Heart right ventricle (tissue), 16 donors: Measurements from ENCODE around the gene TRIM37. TPM values are rescaled to one million over a fixed set of nuclear protein-coding genes. Genes with fewer than 3 reads are reported as not detected.

Source experiments
- ATAC-seq, 8 donors: fragments of 200-7000 bp; cut with Tn5 transposase; one replicate each; pipeline ENCODE4 v1.9.1; 2020; ENCODE audit warnings: mild to moderate bottlenecking in 8 of 8, moderate library complexity in 8 of 8, moderate number of reproducible peaks in 1 of 8
- DNase-seq, 2 donors: peaks; one replicate each; pipeline ENCODE4 v3.0.0-alpha.2; 2020
- H3K27ac ChIP-seq, 10 donors: fragments of 200-600 bp; sonication (generic) in 2 of 10; one replicate each; pipeline versions ENCODE4 v1.5.0 to v1.8.0; 2020 to 2022; ENCODE audit warnings: mild to moderate bottlenecking in 3 of 10
- H3K27me3 ChIP-seq, 7 donors: fragments of 200-600 bp; one replicate each; pipeline ENCODE4 v1.8.0; 2021 to 2022; ENCODE audit warnings: mild to moderate bottlenecking in 2 of 7
- H3K36me3 ChIP-seq, 9 donors: fragments of 200-600 bp; sonication (generic) in 1 of 9; one replicate each; pipeline versions ENCODE4 v1.5.0 to v1.8.0; 2020 to 2022; ENCODE audit warnings: mild to moderate bottlenecking in 2 of 9
- H3K4me1 ChIP-seq, 9 donors: fragments of 200-600 bp; sonication (generic) in 1 of 9; one replicate each; pipeline versions ENCODE4 v1.5.0 to v1.8.0; 2020 to 2022; ENCODE audit warnings: mild to moderate bottlenecking in 4 of 9
- H3K4me3 ChIP-seq, 10 donors: fragments of 200-600 bp; sonication (generic) in 2 of 10; one replicate each; pipeline versions ENCODE4 v1.5.0 to v1.8.0; 2020 to 2022; ENCODE audit warnings: mild to moderate bottlenecking in 7 of 10, moderate library complexity in 2 of 10
- H3K9me3 ChIP-seq, 11 donors: fragments of 200-600 bp in 10 of 11; sonication (generic) in 2 of 11; one replicate each; pipeline versions ENCODE4 v1.5.0 to v1.8.0; 2013 to 2022; ENCODE audit warnings: mild to moderate bottlenecking in 2 of 11, control low read depth in 1 of 11, moderate library complexity in 1 of 11
- CTCF ChIP-seq, 9 donors: fragments of 200-600 bp; sonication (generic) in 2 of 9; IDR thresholded peaks; one replicate each; pipeline versions ENCODE4 v1.5.0 to v1.8.0; 2021 to 2022; ENCODE audit warnings: antibody characterized with exemption in 9 of 9, mild to moderate bottlenecking in 5 of 9, moderate library complexity in 1 of 9
- WGBS, 2 donors: extraction: QIAGEN DNeasy Blood & Tissue Kit; methylation state at CpG; one replicate each; pipeline ENCODE4 v1.1.7; 2013; ENCODE audit warnings: inconsistent platforms in 1 of 2; 5-methylcytosine and 5-hydroxymethylcytosine counted together
- intact Hi-C, 10 donors: fragments of 100-400 bp; cut with DNase I; formaldehyde crosslinking; loops; one replicate each; pipeline versions ENCODE4 v1.11.1 to v1.14.2; 2022
- polyA plus RNA-seq, 2 donors: library from polyadenylated mRNA; stranded (reverse); fragments of 200-250 nt; gene quantifications; one replicate each; pipeline ENCODE4 v1.2.3, GENCODE V29; 2013
- total RNA-seq, 10 donors: library from RNA; stranded (reverse); fragmentation: NEBNext Ultra II Directional in 3 of 10; extraction: Animal tissue kit (Norgen Biotek cat#: 25700) in 3 of 10; gene quantifications; one replicate each; pipeline versions ENCODE4 v1.2.1 to v1.2.4, GENCODE V29; 2021 to 2023
- donor health status: Arrhythmogenic right ventricular cardiomyopathy.
- donor health status: ischemic (EF 13 %, LVEDD 7.1; RV severe dilation, severe dysfunction).
- donor health status: healthy with polysubstance abuse.
- donor health status: DM: no; HTN: yes; CAD: no.
- donor health status: DM: no; HTN: no; CAD: no.
- donor health status: ischemic (EF 25% LVEDD 6.9; RV normal size, moderate dysfunction).
- donor health status: ischemic (EF 25% LVEDD 5.7; RV mildly dilated, moderate dysfunction).
- donor health status: healthy.
- donor health status: DM: yes; HTN: yes; CAD: no.
- donor health status: Ischemic cardiomyopathy.
- donor health status: ischemic (EF 35%, LVEDD 5.7; RV mildly dilated, moderate dysfunction).
- donor health status: nonischemic (EF 11% LVEDD 7.7; RV severe dilation, severe dysfunction).
- donor health status: DM: yes; HTN: yes; CAD: no.
- donor health status: PGD.
- donor health status: ischemic (EF 29% LVEDD 5.4; RV normal size, mild dysfunction).
- donor health status: nonischemic (EF 23%, LVEDD 6.1; RV moderate dilation, normal function).

TRIM37 gene
- total and polyA plus RNA-seq, 12 donors, result 5.9 to 22.2 (median 17.5) TPM

DNA sequence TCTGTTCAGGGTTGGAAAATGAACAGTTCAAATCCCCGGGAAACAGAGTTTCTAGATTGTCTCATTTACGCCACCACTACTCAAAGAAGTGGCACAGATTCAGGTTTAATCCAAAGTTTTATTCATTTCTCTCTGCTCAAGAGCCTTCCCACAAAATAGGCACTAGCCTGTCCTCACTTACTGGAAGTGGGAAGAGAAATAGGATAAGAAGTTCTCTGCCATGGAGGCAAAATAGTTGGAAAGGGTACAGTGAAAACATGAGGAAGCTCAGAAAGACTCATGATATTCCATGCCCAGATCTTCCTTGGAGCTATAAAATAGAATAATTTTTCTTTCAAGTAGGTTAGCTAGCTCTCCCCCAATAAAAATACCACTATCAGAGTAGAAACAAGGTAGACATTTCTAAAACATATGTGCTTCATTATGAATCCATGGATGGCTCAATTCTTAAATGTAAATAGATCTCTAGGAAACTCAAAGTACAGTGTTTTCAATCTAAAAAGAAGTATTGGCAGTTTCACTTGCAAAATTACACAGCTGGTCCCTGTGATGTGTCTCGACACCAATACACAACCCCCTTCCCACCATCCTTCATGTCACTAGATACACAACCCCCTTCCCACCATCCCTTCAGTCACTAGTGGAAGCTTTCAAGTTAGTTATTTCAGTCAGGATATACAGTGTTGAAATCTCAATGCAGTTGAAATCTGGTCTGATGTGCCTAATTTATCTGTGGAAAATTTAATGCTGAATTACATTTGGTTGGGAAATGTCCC lies 125.8 kb downstream of the TRIM37 start:
- WGBS, 2 donors, result 91 to 97% methylated on average over 3 of the region's 3 CpGs
- ATAC-seq (no peak), DNase-seq (no peak)
- Histone ChIP-seq H3K4me1 (peaks cover 0 to 10% (median 0%) of the 10 kb centered on the region in 9 donors), H3K4me3 (no peak overlapping the region), H3K27ac (no peak overlapping the region), H3K36me3 (no peaks in the 10 kb centered on the region), H3K9me3 (no peaks in the 10 kb centered on the region), H3K27me3 (no peaks in the 10 kb centered on the region)
- TF ChIP-seq CTCF (IDR thresholded peaks at IDR 0.05), result no peak
- intact Hi-C loops, result no loop called here

GRCh38 chr17:58976541-58976940 lies 130.1 kb downstream of the TRIM37 start:
- WGBS, 2 donors, result 92 to 96% methylated on average over 3 of the region's 3 CpGs
- H3K4me1 ChIP-seq, result no peaks in the 10 kb centered on the region
- no peaks in the 10 kb centered on the region for H3K36me3 ChIP-seq
- no peaks in the 10 kb centered on the region for H3K27me3 ChIP-seq
- H3K9me3 ChIP-seq, result no peaks in the 10 kb centered on the region
- DNase-seq (no peak), ATAC-seq (no peak)
- intact Hi-C loops, result no loop called here
- H3K27ac ChIP-seq, result no peak overlapping the region
- H3K4me3 ChIP-seq, result no peak overlapping the region
- TF ChIP-seq CTCF (IDR thresholded peaks at IDR 0.05), result no peak

DNA sequence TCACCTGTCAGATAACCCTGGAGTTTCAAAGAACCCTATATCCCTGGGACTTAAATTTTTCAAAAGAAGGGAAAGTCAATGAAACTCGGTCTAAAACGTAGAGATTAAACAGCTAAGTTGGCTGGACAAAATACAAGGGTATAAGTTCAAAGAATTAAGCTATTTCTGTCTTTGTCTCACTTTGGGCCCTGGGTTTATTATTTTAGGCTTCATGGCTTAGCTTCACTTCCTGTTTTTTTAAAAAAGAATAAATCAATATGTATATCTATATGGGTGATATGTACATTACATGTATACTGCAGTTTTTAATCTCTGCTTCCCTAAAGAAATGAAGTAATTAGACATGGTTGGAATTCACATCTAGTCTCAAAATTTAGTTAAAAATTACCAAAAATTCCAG lies 132.3 kb downstream of the TRIM37 start:
- no peaks in the 10 kb centered on the region for H3K27me3 ChIP-seq
- ATAC-seq (no peak), DNase-seq (no peak)
- H3K4me3 ChIP-seq, result no peak overlapping the region
- 70 to 85% methylated on average over 2 of the region's 2 CpGs for WGBS, 2 donors
- intact Hi-C loops, result no loop called here
- no peaks in the 10 kb centered on the region for H3K36me3 ChIP-seq
- H3K27ac ChIP-seq, result no peak overlapping the region
- no peak for TF ChIP-seq CTCF (IDR thresholded peaks at IDR 0.05)
- no peaks in the 10 kb centered on the region for H3K4me1 ChIP-seq
- H3K9me3 ChIP-seq, result no peaks in the 10 kb centered on the region

GRCh38 chr17:58970609-58971450 lies 135.8 kb downstream of the TRIM37 start:
- TF ChIP-seq CTCF (IDR thresholded peaks at IDR 0.05), result no peak
- H3K9me3 ChIP-seq, result no peaks in the 10 kb centered on the region
- H3K27ac ChIP-seq, result no peak overlapping the region
- 66 to 72% methylated on average over 7 of the region's 7 CpGs for WGBS, 2 donors
- no peaks in the 10 kb centered on the region for H3K27me3 ChIP-seq
- H3K4me3 ChIP-seq, result no peak overlapping the region
- no peaks in the 10 kb centered on the region for H3K4me1 ChIP-seq
- intact Hi-C loops, result no loop called here
- H3K36me3 ChIP-seq, result no peaks in the 10 kb centered on the region
- no peak for DNase-seq
- ATAC-seq, result peak in 1 of 8 donors; percentile 28
